Progenitor cell of endocrine pancreas (in vitro differentiated cells): ENCODE data around the gene HEATR3. TPM values are rescaled to one million over a fixed set of nuclear protein-coding genes. Genes with fewer than 3 reads are reported as not detected.

Experiments
- DNase-seq: peaks from one replicate; pipeline ENCODE4 v3.0.0; 2021; ENCODE audit warnings: low spot score; ENCODE audit not compliant: unreplicated experiment
- H3K27ac Mint-ChIP-seq: 2 replicates; pipeline ENCODE4 v1.8.0; 2021; ENCODE audit warnings: mild to moderate bottlenecking, moderate library complexity, mixed read lengths
- H3K27me3 Mint-ChIP-seq: 2 replicates; pipeline ENCODE4 v1.8.0; 2021; ENCODE audit warnings: mixed read lengths
- H3K36me3 Mint-ChIP-seq: 2 replicates; pipeline ENCODE4 v1.8.0; 2022; ENCODE audit warnings: mixed read lengths; ENCODE audit not compliant: insufficient read depth
- H3K4me1 Mint-ChIP-seq: 2 replicates; pipeline ENCODE4 v1.8.0; 2021; ENCODE audit warnings: low read depth, mixed read lengths
- H3K4me3 Mint-ChIP-seq: 2 replicates; pipeline ENCODE4 v1.8.0; 2021; ENCODE audit warnings: low read depth, mild to moderate bottlenecking, moderate library complexity, mixed read lengths
- H3K9me3 Mint-ChIP-seq: 2 replicates; pipeline ENCODE4 v1.8.0; 2021; ENCODE audit warnings: low read depth, mixed read lengths
- CTCF ChIP-seq: fragments of 200-600 bp; sonication (generic); IDR thresholded peaks from one replicate; pipeline ENCODE4 v1.5.0; 2021; ENCODE audit warnings: antibody characterized with exemption, mild to moderate bottlenecking; ENCODE audit not compliant: unreplicated experiment
- total RNA-seq: library from RNA; stranded (reverse); gene quantifications from 2 replicates; pipeline ENCODE4 v1.2.1, GENCODE V29; 2021

The HEATR3 gene
- total RNA-seq, 1 donor from 2014 or later = 18.1 TPM

DNA sequence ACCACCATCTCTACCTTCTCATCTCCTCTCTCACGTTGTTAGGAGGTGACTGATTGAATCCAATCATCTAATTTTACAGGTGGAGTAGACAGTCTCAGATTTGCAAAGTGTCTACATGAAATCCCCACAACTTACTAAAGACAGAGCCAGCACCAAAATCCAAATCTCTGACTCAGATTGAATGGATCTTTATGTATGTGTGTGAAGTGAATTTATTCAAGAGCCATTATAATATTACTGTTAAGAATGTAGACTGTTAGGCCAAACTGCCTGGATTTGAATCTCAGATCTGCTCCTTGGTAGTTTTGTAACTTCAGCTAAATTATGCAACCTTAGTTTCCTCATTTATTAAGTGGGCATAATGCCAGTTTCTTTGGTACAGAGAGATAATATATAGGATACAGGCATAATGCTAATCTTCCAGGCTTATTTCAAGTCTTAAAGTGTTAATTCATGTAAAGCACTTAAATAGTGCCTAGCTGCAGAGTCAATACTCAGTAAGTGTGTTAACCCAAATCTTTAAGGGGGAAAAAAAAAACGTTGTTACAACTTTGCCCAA, 28.0 kb upstream of the HEATR3 start:
- peaks cover 9% of the 10 kb centered on the region for H3K36me3 Mint-ChIP-seq
- no peak for TF ChIP-seq CTCF
- no peaks in the 10 kb centered on the region for H3K9me3 Mint-ChIP-seq
- peaks cover 2% of the 10 kb centered on the region for H3K27me3 Mint-ChIP-seq
- H3K4me1 Mint-ChIP-seq = peaks cover 27% of the 10 kb centered on the region
- no peak overlapping the region for H3K4me3 Mint-ChIP-seq
- no peak for DNase-seq
- H3K27ac Mint-ChIP-seq = no peak overlapping the region

- Mint-ChIP-seq H3K4me1 (peaks cover 27% of the 10 kb centered on the region), H3K9me3 (no peaks in the 10 kb centered on the region), H3K4me3 (no peak overlapping the region), H3K36me3 (peaks cover 8% of the 10 kb centered on the region), H3K27ac (peak overlapping the region; percentile 78), H3K27me3 (peaks cover 7% of the 10 kb centered on the region)
- no peak for TF ChIP-seq CTCF
- no peak for DNase-seq
These were observed 27.5 kb upstream of the HEATR3 start for GRCh38 chr16:50038286-50038685.

GRCh38 chr16:50038756-50039529, 26.8 kb upstream of the HEATR3 start:
- peaks cover 9% of the 10 kb centered on the region for H3K27me3 Mint-ChIP-seq
- no peak overlapping the region for H3K4me3 Mint-ChIP-seq
- peaks cover 7% of the 10 kb centered on the region for H3K36me3 Mint-ChIP-seq
- peaks cover 28% of the 10 kb centered on the region for H3K4me1 Mint-ChIP-seq
- H3K27ac Mint-ChIP-seq = peak overlapping the region; percentile 23
- DNase-seq = no peak
- no peak for TF ChIP-seq CTCF
- H3K9me3 Mint-ChIP-seq = no peaks in the 10 kb centered on the region

DNA sequence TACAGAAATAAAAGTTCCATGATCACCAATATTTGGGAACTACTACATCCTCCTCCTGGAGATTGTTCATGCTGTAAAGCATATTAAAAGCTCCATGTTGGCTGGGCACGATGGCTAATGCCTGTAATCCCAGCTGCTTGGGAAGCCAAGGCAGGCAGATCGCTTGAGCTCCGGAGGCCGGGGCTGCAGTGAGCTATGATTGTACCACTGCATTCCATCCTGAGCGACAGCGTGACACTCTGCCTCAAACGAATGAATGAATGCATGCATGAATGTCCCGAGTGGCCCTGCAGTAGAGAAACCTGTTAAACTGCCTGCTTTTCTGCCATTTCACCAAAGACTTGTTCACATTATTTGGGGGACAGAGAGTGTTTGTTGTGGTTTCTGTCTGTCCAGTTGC, 25.8 kb upstream of the HEATR3 start:
- no peak overlapping the region for H3K4me3 Mint-ChIP-seq
- H3K27ac Mint-ChIP-seq = peak overlapping the region; percentile 44
- H3K27me3 Mint-ChIP-seq = peaks cover 9% of the 10 kb centered on the region
- no peak for TF ChIP-seq CTCF
- H3K9me3 Mint-ChIP-seq = no peaks in the 10 kb centered on the region
- no peak for DNase-seq
- peaks cover 25% of the 10 kb centered on the region for H3K4me1 Mint-ChIP-seq
- H3K36me3 Mint-ChIP-seq = peaks cover 2% of the 10 kb centered on the region

GRCh38 chr16:50040710-50041109, 25.1 kb upstream of the HEATR3 start:
- no peak for DNase-seq
- peak overlapping the region; percentile 44 for H3K27ac Mint-ChIP-seq
- peaks cover 9% of the 10 kb centered on the region for H3K27me3 Mint-ChIP-seq
- H3K36me3 Mint-ChIP-seq = peaks cover under 1% of the 10 kb centered on the region
- H3K4me1 Mint-ChIP-seq = peaks cover 19% of the 10 kb centered on the region
- TF ChIP-seq CTCF = no peak
- H3K9me3 Mint-ChIP-seq = no peaks in the 10 kb centered on the region
- no peak overlapping the region for H3K4me3 Mint-ChIP-seq
